HCT116 (cell line): Measurements from ENCODE around the gene OCA2. TPM values are rescaled to one million over a fixed set of nuclear protein-coding genes. Genes with fewer than 3 reads are reported as not detected.

ENCODE experiments used
- ATAC-seq: fragments of 200-7000 bp; cut with Tn5 transposase; 2 replicates; pipeline ENCODE4 v1.9.1; 2020; ENCODE audit warnings: mild to moderate bottlenecking, moderate library complexity
- BruUV-seq: library from RNA; stranded (reverse); fragments of 400-500 nt; replicated peaks from 2 replicates; lab custom pipeline; 2021; lab: Mats Ljungman, UMichigan
- CTCF ChIA-PET: fragments of 300-600 bp; sonication (Branson Sonifier 250); formaldehyde crosslinking; loops from one replicate; lab custom pipeline; 2021; ENCODE audit warnings: antibody characterized with exemption; lab: Charles Lee
- POLR2A ChIA-PET: fragments of 300-600, 350-600 bp; sonication (Branson Sonifier 250); formaldehyde crosslinking; loops from one replicate; lab custom pipeline; 2021; ENCODE audit warnings: antibody characterized with exemption; lab: Charles Lee
- RAD21 ChIA-PET, 2 experiments: fragments of 300-600 bp; sonication (Branson Sonifier 250); formaldehyde crosslinking; loops; one replicate each; lab custom pipeline; 2023; ENCODE audit warnings: low total read pairs in 2 of 2; ENCODE audit not compliant: uncharacterized antibody in 2 of 2, unreplicated experiment in 2 of 2, low non-redundant PET in 1 of 2; lab: Charles Lee
- DNase-seq: peaks from one replicate; pipeline ENCODE4 v3.0.0-alpha.2; 2010; ENCODE audit warnings: low read depth, low spot score
- H2AFZ ChIP-seq: fragments of 200-600 bp; shearing (Covaris generic), sonication (generic); 2 replicates; pipeline ENCODE4 v1.6.1; 2017; ENCODE audit warnings: low read depth, mixed run types, mixed read lengths, antibody characterized with exemption, low read length; ENCODE audit not compliant: poor library complexity, severe bottlenecking
- H3K27ac ChIP-seq: 2 replicates; pipeline ENCODE4 v1.5.1; 2012; ENCODE audit warnings: low read depth, low read length
- H3K27me3 ChIP-seq: fragments of 200-600 bp; sonication (generic); 2 replicates; pipeline ENCODE4 v1.6.1; 2016; ENCODE audit warnings: mixed run types, low read length, mixed read lengths; ENCODE audit not compliant: insufficient read depth
- H3K36me3 ChIP-seq, 2 experiments: fragments of 200-500 bp in 1 of 2; fragments of 200-600 bp in 1 of 2; sonication (Bioruptor generic) in 1 of 2; sonication (generic) in 1 of 2; 2 replicates each; pipeline versions ENCODE4 v1.5.1 to v1.6.1; 2014 to 2016; ENCODE audit warnings: low read length in 2 of 2, inconsistent platforms in 1 of 2, mixed read lengths in 1 of 2, mixed run types in 1 of 2; ENCODE audit not compliant: insufficient read depth in 2 of 2, control insufficient read depth in 1 of 2
- H3K4me1 ChIP-seq, 2 experiments: fragments of 200-600 bp in 1 of 2; sonication (generic) in 1 of 2; 2 replicates each; pipeline versions ENCODE4 v1.5.1 to v1.6.1; 2012 to 2017; ENCODE audit warnings: low read length in 2 of 2, inconsistent platforms in 1 of 2, mild to moderate bottlenecking in 1 of 2, mixed read lengths in 1 of 2, mixed run types in 1 of 2, moderate library complexity in 1 of 2; ENCODE audit not compliant: insufficient read depth in 2 of 2, control insufficient read depth in 1 of 2
- H3K4me2 ChIP-seq: fragments of 200-600 bp; sonication (generic); 2 replicates; pipeline ENCODE4 v1.6.1; 2017; ENCODE audit warnings: mixed run types, low read length, mixed read lengths
- H3K4me3 ChIP-seq, 2 experiments: fragments of 200-600 bp in 1 of 2; sonication (generic) in 1 of 2; replicated peaks in 1 of 2; 2 replicates each; pipeline ENCODE4 v1.5.1; 2011 to 2016; ENCODE audit warnings: low read length in 2 of 2, control low read depth in 1 of 2, low read depth in 1 of 2, mild to moderate bottlenecking in 1 of 2, mixed read lengths in 1 of 2, mixed run types in 1 of 2
- H3K79me2 ChIP-seq: fragments of 200-600 bp; sonication (generic); 2 replicates; pipeline ENCODE4 v1.6.1; 2017; ENCODE audit warnings: mild to moderate bottlenecking, mixed run types, low read length, moderate library complexity, mixed read lengths; ENCODE audit not compliant: insufficient read depth
- H3K9ac ChIP-seq: fragments of 200-600 bp; sonication (generic); 2 replicates; pipeline ENCODE4 v1.6.1; 2016; ENCODE audit warnings: low read length, mixed read lengths
- H3K9me2 ChIP-seq: fragments of 200-600 bp; sonication (generic), shearing (Covaris generic); 2 replicates; pipeline ENCODE4 v1.6.1; 2017; ENCODE audit warnings: mixed run types, mild to moderate bottlenecking, moderate library complexity; ENCODE audit not compliant: insufficient read depth
- H3K9me3 ChIP-seq, 2 experiments: fragments of 200-500 bp in 1 of 2; fragments of 200-600 bp in 1 of 2; sonication (Bioruptor generic) in 1 of 2; sonication (generic) in 1 of 2; 2 replicates each; pipeline ENCODE4 v1.6.1; 2014 to 2017; ENCODE audit warnings: low read length in 2 of 2, mixed read lengths in 2 of 2, inconsistent platforms in 1 of 2, low read depth in 1 of 2, mild to moderate bottlenecking in 1 of 2, mixed run types in 1 of 2, moderate library complexity in 1 of 2; ENCODE audit not compliant: control insufficient read depth in 1 of 2, insufficient read depth in 1 of 2
- H4K20me1 ChIP-seq: fragments of 200-600 bp; sonication (generic), shearing (Covaris generic); 2 replicates; pipeline ENCODE4 v1.6.1; 2017; ENCODE audit warnings: mixed run types, mild to moderate bottlenecking, moderate library complexity; ENCODE audit not compliant: insufficient read depth
- CBX3 ChIP-seq: IDR thresholded peaks from 2 replicates; pipeline ENCODE4 v1.6.1; 2012; ENCODE audit warnings: low read depth
- CEBPB ChIP-seq: IDR thresholded peaks from 2 replicates; pipeline ENCODE4 v1.6.1; 2012; ENCODE audit warnings: low read depth
- CTCF ChIP-seq, 3 experiments: fragments of 200-600 bp in 1 of 3; sonication (generic) in 1 of 3; IDR thresholded peaks in 2 of 3; conservative IDR thresholded peaks in 1 of 3; 2 replicates each; pipeline ENCODE4 v1.5.1; 2012 to 2017; ENCODE audit warnings: low read depth in 2 of 3, low read length in 2 of 3, antibody characterized with exemption in 1 of 3, borderline replicate concordance in 1 of 3, control low read depth in 1 of 3, mild to moderate bottlenecking in 1 of 3, mixed read lengths in 1 of 3, mixed run types in 1 of 3, moderate library complexity in 1 of 3; ENCODE audit not compliant: insufficient read depth in 1 of 3
- EGR1 ChIP-seq: IDR thresholded peaks from 2 replicates; pipeline ENCODE4 v1.6.1; 2012; ENCODE audit warnings: low read depth
- ELF1 ChIP-seq: IDR thresholded peaks from 2 replicates; pipeline ENCODE4 v1.6.1; 2012; ENCODE audit warnings: low read depth, borderline replicate concordance
- EZH2 ChIP-seq: fragments of 200-600 bp; sonication (generic); IDR thresholded peaks from 2 replicates; pipeline ENCODE4 v1.6.1; 2017; ENCODE audit warnings: antibody characterized with exemption, mixed run types
- EZH2phosphoT487 ChIP-seq: fragments of 200-600 bp; IDR thresholded peaks from 2 replicates; pipeline ENCODE4 v1.6.1; 2018; ENCODE audit warnings: antibody characterized with exemption, borderline replicate concordance
- POLR2A ChIP-seq: IDR thresholded peaks from 2 replicates; pipeline ENCODE4 v1.7.0; 2011; ENCODE audit warnings: borderline replicate concordance; ENCODE audit not compliant: insufficient read depth, insufficient read length; ENCODE audit errors: extremely low read depth
- POLR2AphosphoS5 ChIP-seq: IDR thresholded peaks from 2 replicates; pipeline ENCODE4 v1.6.1; 2011; ENCODE audit warnings: mild to moderate bottlenecking, low read depth, low read length, moderate library complexity
- RAD21 ChIP-seq: IDR thresholded peaks from 2 replicates; pipeline ENCODE4 v1.6.1; 2012; ENCODE audit warnings: low read depth, mild to moderate bottlenecking
- SIN3A ChIP-seq: IDR thresholded peaks from 2 replicates; pipeline ENCODE4 v1.6.1; 2012; ENCODE audit warnings: low read depth
- SP1 ChIP-seq: IDR thresholded peaks from 2 replicates; pipeline ENCODE4 v1.6.1; 2012; ENCODE audit warnings: low read depth
- ZNF274 ChIP-seq: fragments of 200-500 bp; sonication (Bioruptor generic); IDR thresholded peaks from 2 replicates; pipeline ENCODE4 v1.6.1; 2014; ENCODE audit warnings: mild to moderate bottlenecking, low read depth, low read length, inconsistent platforms
- intact Hi-C: fragments of 100-400 bp; cut with micrococcal nuclease; formaldehyde crosslinking; loops from 2 replicates; pipeline ENCODE4 v1.10.0; 2022
- total RNA-seq: library from RNA; stranded (reverse); gene quantifications from one replicate; pipeline ENCODE4 v1.2.1, GENCODE V29; 2021; ENCODE audit not compliant: unreplicated experiment

Gene OCA2
- total RNA-seq, 1 experiment from 2014 or later = not detected

GRCh38 chr15:27871078-27871901 is 227.8 kb downstream of the OCA2 start:
- H3K4me3 ChIP-seq = no peak overlapping the region
- no peaks in the 10 kb centered on the region for H3K4me1 ChIP-seq
- no peak overlapping the region for H3K27ac ChIP-seq
- no peak for DNase-seq
- TF ChIP-seq POLR2A (no peak), CEBPB (no peak), ELF1 (no peak), EGR1 (no peak), POLR2AphosphoS5 (no peak), EZH2phosphoT487 (no peak), CBX3 (no peak), ZNF274 (no peak), SIN3A (no peak), SP1 (no peak), EZH2 (no peak), RAD21 (no peak), CTCF (IDR thresholded peaks at IDR 0.05 in 2 of 3, conservative IDR thresholded peaks at IDR 0.05 in 1 of 3; ENCODE audit: borderline replicate concordance in 1 of 3, insufficient read depth in 1 of 3, low read depth in 2 of 3, low read length in 2 of 3) (no peak)
- no peaks in the 10 kb centered on the region for H3K79me2 ChIP-seq
- no peaks in the 10 kb centered on the region for H3K9me2 ChIP-seq
- H3K9ac ChIP-seq = no peak overlapping the region
- H3K9me3 ChIP-seq = peaks cover 16 to 28% of the 10 kb centered on the region in 2 experiments; a peak in 2 of 4 replicates
- no TSS peak for BruUV-seq
- H2AFZ ChIP-seq = no peak overlapping the region
- ChIA-PET CTCF (no interaction called here), POLR2A (no interaction called here), RAD21 (no interaction called here)
- ATAC-seq = no peak
- H3K36me3 ChIP-seq = no peaks in the 10 kb centered on the region
- intact Hi-C loops = no loop called here
- no peaks in the 10 kb centered on the region for H4K20me1 ChIP-seq
- no peak overlapping the region for H3K4me2 ChIP-seq
- no peaks in the 10 kb centered on the region for H3K27me3 ChIP-seq
